HepG2 (cell line): ENCODE measurements around the gene RTN4. TPM values are rescaled to one million over a fixed set of nuclear protein-coding genes. Genes with fewer than 3 reads are reported as not detected.

Experiments used
- ATAC-seq: fragments of 200-7000 bp; cut with Tn5 transposase; 3 replicates; pipeline ENCODE4 v1.9.1; 2020; ENCODE audit warnings: mild to moderate bottlenecking, moderate library complexity
- BruUV-seq: library from RNA; stranded (reverse); fragments of 400-500 nt; replicated peaks from 2 replicates; lab custom pipeline; 2021; lab: Mats Ljungman, UMichigan
- CTCF ChIA-PET: fragments of 300-600 bp; formaldehyde crosslinking; extraction: SDS; loops from one replicate; lab custom pipeline; 2021; ENCODE audit warnings: low total read pairs, inconsistent platforms, low intra/inter-chr PET ratio; lab: Yijun Ruan, JAX
- POLR2A ChIA-PET: fragments of 350-600 bp; sonication (Branson Sonifier 250); formaldehyde crosslinking; loops from one replicate; lab custom pipeline; 2020; ENCODE audit warnings: antibody characterized with exemption, inconsistent platforms; lab: Yijun Ruan, JAX
- DNase-seq: peaks from one replicate; pipeline ENCODE4 v3.0.0-alpha.2; 2015; ENCODE audit warnings: low spot score
- FAIRE-seq: peaks from 3 replicates; lab custom pipeline; 2011; peaks lifted over from hg19 to GRCh38; lab: Jason Lieb, UNC
- H2AFZ ChIP-seq: one replicate; pipeline ENCODE4 v1.6.1; 2011; ENCODE audit warnings: low read length, inconsistent platforms
- H3K27ac ChIP-seq: fragments of 300-600 bp; 3 replicates; pipeline ENCODE4 v1.8.0; 2011; ENCODE audit warnings: mixed run types, mild to moderate bottlenecking, mixed read lengths, low read length, inconsistent platforms; ENCODE audit not compliant: insufficient read depth; ENCODE audit errors: extremely low read length
- H3K27me3 ChIP-seq, 2 experiments: fragments of 200-600 bp in 1 of 2; 2 replicates in 1 of 2; 3 replicates in 1 of 2; pipeline versions ENCODE4 v1.6.0 to v1.8.0; 2011; ENCODE audit warnings: low read length in 2 of 2, mild to moderate bottlenecking in 2 of 2, moderate library complexity in 2 of 2, inconsistent platforms in 1 of 2; ENCODE audit not compliant: insufficient read depth in 2 of 2, control insufficient read depth in 1 of 2
- H3K36me3 ChIP-seq, 2 experiments: fragments of 200-600 bp in 1 of 2; replicated peaks in 1 of 2; 2 replicates in 1 of 2; 3 replicates in 1 of 2; pipeline versions ENCODE4 v1.5.1 to v1.8.0; 2011; ENCODE audit warnings: low read length in 2 of 2, inconsistent platforms in 1 of 2; ENCODE audit not compliant: insufficient read depth in 2 of 2, control insufficient read depth in 1 of 2
- H3K4me1 ChIP-seq: 2 replicates; pipeline ENCODE4 v1.5.1; 2012; ENCODE audit warnings: low read length, inconsistent platforms; ENCODE audit not compliant: insufficient read depth
- H3K4me2 ChIP-seq: 2 replicates; pipeline ENCODE4 v1.6.0; 2011; ENCODE audit warnings: low read depth, low read length, inconsistent platforms
- H3K4me3 ChIP-seq, 3 experiments: fragments of 200-600 bp in 1 of 3; sonication (generic), shearing (Covaris generic) in 1 of 3; replicated peaks in 1 of 3; 2 replicates each; pipeline ENCODE4 v1.5.1; 2011 to 2016; ENCODE audit warnings: low read length in 3 of 3, inconsistent platforms in 2 of 3, low read depth in 2 of 3, mild to moderate bottlenecking in 2 of 3, control low read depth in 1 of 3, mixed read lengths in 1 of 3; ENCODE audit not compliant: insufficient read depth in 1 of 3
- H3K79me2 ChIP-seq: one replicate; pipeline ENCODE4 v1.6.1; 2011; ENCODE audit warnings: low read length, inconsistent platforms; ENCODE audit not compliant: insufficient read depth
- H3K9ac ChIP-seq: 2 replicates; pipeline ENCODE4 v1.6.0; 2011; ENCODE audit warnings: mild to moderate bottlenecking, low read depth, low read length, inconsistent platforms; ENCODE audit not compliant: insufficient read depth
- H3K9me3 ChIP-seq: 2 replicates; pipeline ENCODE4 v1.5.1; 2012; ENCODE audit warnings: mild to moderate bottlenecking, low read length
- H4K20me1 ChIP-seq: 2 replicates; pipeline ENCODE4 v1.6.0; 2011; ENCODE audit warnings: inconsistent platforms, mild to moderate bottlenecking, low read length, moderate library complexity; ENCODE audit not compliant: insufficient read depth
- CHCHD3 ChIP-seq: sonication (generic); formaldehyde crosslinking; IDR thresholded peaks from 2 replicates; pipeline ENCODE4 v1.8.0; 2022; ENCODE audit warnings: mild to moderate bottlenecking, missing genetic modification reagents, moderate library complexity
- GATAD2A ChIP-seq: IDR thresholded peaks from 2 replicates; pipeline ENCODE4 v1.6.1; 2016
- MLLT10 ChIP-seq: sonication (generic); formaldehyde crosslinking; IDR thresholded peaks from 2 replicates; pipeline ENCODE4 v1.4.0; 2020; ENCODE audit warnings: missing genetic modification reagents
- MTF2 ChIP-seq: sonication (generic); formaldehyde crosslinking; IDR thresholded peaks from 2 replicates; pipeline ENCODE4 v1.5.0; 2020; ENCODE audit warnings: missing genetic modification reagents, borderline replicate concordance
- NKX3-1 ChIP-seq: sonication (generic); formaldehyde crosslinking; IDR thresholded peaks from 2 replicates; pipeline ENCODE4 v1.5.0; 2020; ENCODE audit warnings: missing genetic modification reagents
- POLR2G ChIP-seq: fragments of 200-400 bp; formaldehyde crosslinking; IDR thresholded peaks from 2 replicates; pipeline ENCODE4 v1.6.1; 2018; ENCODE audit warnings: mild to moderate bottlenecking, low read depth, low read length, moderate library complexity
- REXO4 ChIP-seq: sonication (generic); formaldehyde crosslinking; IDR thresholded peaks from 2 replicates; pipeline ENCODE4 v1.8.0; 2022; ENCODE audit warnings: missing genetic modification reagents, mild to moderate bottlenecking, borderline replicate concordance
- ZNF260 ChIP-seq: sonication (generic); formaldehyde crosslinking; IDR thresholded peaks from 2 replicates; pipeline ENCODE4 v1.4.0; 2020; ENCODE audit warnings: missing genetic modification reagents, low read depth, mild to moderate bottlenecking, borderline replicate concordance
- ZNF335 ChIP-seq: sonication (generic); formaldehyde crosslinking; IDR thresholded peaks from 2 replicates; pipeline ENCODE4 v1.4.0; 2020; ENCODE audit warnings: missing genetic modification reagents
- ZNF441 ChIP-seq: sonication (generic); formaldehyde crosslinking; IDR thresholded peaks from 2 replicates; pipeline ENCODE4 v1.7.0; 2021; ENCODE audit warnings: missing genetic modification reagents, borderline replicate concordance
- ZNF552 ChIP-seq: sonication (generic); formaldehyde crosslinking; IDR thresholded peaks from 2 replicates; pipeline ENCODE4 v1.9.0; 2022; ENCODE audit warnings: missing genetic modification reagents, mild to moderate bottlenecking, borderline replicate concordance
- WGBS: methylation state at CpG from one replicate; pipeline ENCODE4 v1.1.6; 2017; ENCODE audit warnings: low lambda C conversion rate; 5-methylcytosine and 5-hydroxymethylcytosine counted together
- in situ Hi-C: cut with HindIII; loops from 2 replicates; pipeline ENCODE4 v1.10.0; 2017; ENCODE audit warnings: low pct_unique_long_range_greater_than_20kb; ENCODE audit not compliant: extremely low pct_ligation_motif_present
- intact Hi-C: fragments of 100-400 bp; cut with micrococcal nuclease; formaldehyde crosslinking; loops from one replicate; pipeline ENCODE4 v1.10.0; 2022; ENCODE audit not compliant: unreplicated experiment
- polyA plus RNA-seq, 8 experiments: library from polyadenylated mRNA; depleted of rRNA in 3 of 8; stranded (reverse) in 7 of 8; unstranded in 1 of 8; fragments of >200 nt; fragmentation: Illumina TruSeq in 4 of 8; extraction: Trizol in 4 of 8; gene quantifications; 2 replicates each; pipeline versions ENCODE4 v1.2.1 to v1.2.3, GENCODE V29; 2011 to 2016; ENCODE audit warnings: low read depth in 4 of 8, missing spikeins in 1 of 8, mixed read lengths in 1 of 8; ENCODE audit not compliant: insufficient read depth in 1 of 8
- total RNA-seq, 5 experiments: library from RNA; depleted of rRNA; stranded (reverse); fragments of >200 nt; fragmentation: Illumina TruSeq; extraction: Trizol; gene quantifications; 2 replicates each; pipeline ENCODE4 v1.2.3, GENCODE V29; 2016; ENCODE audit warnings: low read depth in 1 of 5
- TF ChIP-seq, protein P1 (sequence below): IDR thresholded peaks from 2 replicates; pipeline ENCODE4 v1.6.1; 2016; ENCODE audit warnings: missing biosample characterization, missing genetic modification reagents, low read depth
- TF ChIP-seq, protein P2 (sequence below): IDR thresholded peaks from 2 replicates; pipeline ENCODE4 v1.6.1; 2012; ENCODE audit warnings: low read depth, low read length, improper control_type of control experiment
- TF ChIP-seq, protein P3 (sequence below): sonication (generic); formaldehyde crosslinking; IDR thresholded peaks from 2 replicates; pipeline ENCODE4 v1.5.1; 2020; ENCODE audit warnings: mild to moderate bottlenecking, moderate library complexity, missing genetic modification reagents

RTN4 gene
- total and polyA plus RNA-seq, 2 of the 13 experiments (the other 11 are each of a cell fraction or from before 2014, with no cell fraction given): 98.4 to 133 TPM

DNA sequence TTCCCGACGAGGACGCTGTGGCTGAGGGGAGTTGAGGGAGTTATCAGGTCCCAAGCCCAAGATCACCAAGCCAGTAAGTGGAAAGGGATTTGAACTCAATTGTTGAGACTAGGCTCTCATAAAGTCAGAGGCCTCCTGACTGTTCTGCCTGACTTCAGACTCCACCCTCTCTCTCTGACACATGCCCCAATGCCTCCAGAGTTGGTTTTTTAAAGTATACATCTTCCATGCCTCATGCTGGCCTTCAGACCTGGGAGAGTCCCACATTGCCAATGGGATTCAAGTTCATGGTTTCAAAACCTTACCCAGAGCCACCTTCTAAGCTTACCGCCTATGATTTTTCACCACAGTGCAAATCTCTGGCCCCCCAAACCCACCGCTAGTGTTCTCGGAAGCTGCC is 100.8 kb downstream of the RTN4 start (continued):
- TF ChIP-seq, protein P1, sequence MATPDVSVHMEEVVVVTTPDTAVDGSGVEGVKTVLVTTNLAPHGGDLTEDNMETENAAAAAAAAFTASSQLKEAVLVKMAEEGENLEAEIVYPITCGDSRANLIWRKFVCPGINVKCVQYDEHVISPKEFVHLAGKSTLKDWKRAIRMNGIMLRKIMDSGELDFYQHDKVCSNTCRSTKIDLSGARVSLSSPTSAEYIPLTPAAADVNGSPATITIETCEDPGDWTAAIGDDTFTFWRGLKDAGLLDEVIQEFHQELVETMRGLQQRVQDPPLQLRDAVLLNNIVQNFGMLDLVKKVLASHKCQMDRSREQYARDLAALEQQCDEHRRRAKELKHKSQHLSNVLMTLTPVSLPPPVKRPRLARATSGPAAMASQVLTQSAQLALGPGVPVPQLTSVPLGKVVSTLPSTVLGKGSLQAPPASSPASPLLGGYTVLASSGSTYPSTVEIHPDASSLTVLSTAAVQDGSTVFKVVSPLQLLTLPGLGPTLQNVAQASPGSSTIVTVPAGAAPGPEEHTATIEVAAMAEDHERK (CRISPR knock-in tag): no peak

DNA sequence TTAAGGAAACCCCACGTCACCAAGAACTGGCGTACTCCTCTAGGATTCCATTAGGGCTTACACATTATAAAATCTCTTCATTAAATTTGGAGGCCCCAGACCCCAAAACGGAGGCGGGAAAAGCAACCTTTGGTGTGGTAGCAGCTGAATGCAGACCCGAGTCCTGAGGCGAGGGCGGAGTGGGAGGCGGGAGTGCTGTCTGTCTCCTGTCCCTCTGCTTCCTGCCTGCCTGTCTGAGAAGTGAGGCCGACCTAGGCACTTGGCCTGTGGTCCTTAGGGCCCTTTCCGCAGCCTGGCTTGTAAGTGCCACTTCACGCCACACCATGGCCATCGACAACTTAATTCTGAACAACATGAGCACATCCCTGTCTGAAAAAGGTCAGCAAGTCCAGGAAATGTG is 102.1 kb downstream of the RTN4 start:
- Histone ChIP-seq H3K4me1 (peaks cover 13% of the 10 kb centered on the region), H3K9ac (no peak overlapping the region), H4K20me1 (no peaks in the 10 kb centered on the region), H3K9me3 (no peaks in the 10 kb centered on the region), H3K4me3 (no peak overlapping the region), H3K36me3 (no peaks in the 10 kb centered on the region), H3K27me3 (no peaks in the 10 kb centered on the region), H3K27ac (no peak overlapping the region), H3K79me2 (no peaks in the 10 kb centered on the region), H2AFZ (no peak overlapping the region), H3K4me2 (no peak overlapping the region)
- WGBS: 87% methylated on average over 12 of the region's 12 CpGs
- no peak for ATAC-seq
- no TSS peak for BruUV-seq
- intact Hi-C loops: no loop called here
- no peak for DNase-seq
- ChIA-PET CTCF (no interaction called here), POLR2A (no interaction called here)
- in situ Hi-C loops: no loop called here
- no peak for FAIRE-seq
- TF ChIP-seq, protein P2, sequence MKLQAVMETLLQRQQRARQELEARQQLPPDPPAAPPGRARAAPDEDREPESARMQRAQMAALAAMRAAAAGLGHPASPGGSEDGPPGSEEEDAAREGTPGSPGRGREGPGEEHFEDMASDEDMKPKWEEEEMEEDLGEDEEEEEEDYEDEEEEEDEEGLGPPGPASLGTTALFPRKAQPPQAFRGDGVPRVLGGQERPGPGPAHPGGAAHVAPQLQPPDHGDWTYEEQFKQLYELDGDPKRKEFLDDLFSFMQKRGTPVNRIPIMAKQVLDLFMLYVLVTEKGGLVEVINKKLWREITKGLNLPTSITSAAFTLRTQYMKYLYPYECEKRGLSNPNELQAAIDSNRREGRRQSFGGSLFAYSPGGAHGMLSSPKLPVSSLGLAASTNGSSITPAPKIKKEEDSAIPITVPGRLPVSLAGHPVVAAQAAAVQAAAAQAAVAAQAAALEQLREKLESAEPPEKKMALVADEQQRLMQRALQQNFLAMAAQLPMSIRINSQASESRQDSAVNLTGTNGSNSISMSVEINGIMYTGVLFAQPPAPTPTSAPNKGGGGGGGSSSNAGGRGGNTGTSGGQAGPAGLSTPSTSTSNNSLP: no peak
- TF ChIP-seq, protein P3, sequence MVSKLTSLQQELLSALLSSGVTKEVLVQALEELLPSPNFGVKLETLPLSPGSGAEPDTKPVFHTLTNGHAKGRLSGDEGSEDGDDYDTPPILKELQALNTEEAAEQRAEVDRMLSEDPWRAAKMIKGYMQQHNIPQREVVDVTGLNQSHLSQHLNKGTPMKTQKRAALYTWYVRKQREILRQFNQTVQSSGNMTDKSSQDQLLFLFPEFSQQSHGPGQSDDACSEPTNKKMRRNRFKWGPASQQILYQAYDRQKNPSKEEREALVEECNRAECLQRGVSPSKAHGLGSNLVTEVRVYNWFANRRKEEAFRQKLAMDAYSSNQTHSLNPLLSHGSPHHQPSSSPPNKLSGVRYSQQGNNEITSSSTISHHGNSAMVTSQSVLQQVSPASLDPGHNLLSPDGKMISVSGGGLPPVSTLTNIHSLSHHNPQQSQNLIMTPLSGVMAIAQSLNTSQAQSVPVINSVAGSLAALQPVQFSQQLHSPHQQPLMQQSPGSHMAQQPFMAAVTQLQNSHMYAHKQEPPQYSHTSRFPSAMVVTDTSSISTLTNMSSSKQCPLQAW (CRISPR knock-in tag): no peak
- TF ChIP-seq ZNF552 (no peak), CHCHD3 (CRISPR knock-in tag) (no peak), MTF2 (CRISPR knock-in tag) (no peak), ZNF260 (CRISPR knock-in tag) (no peak), MLLT10 (CRISPR knock-in tag) (no peak), ZNF441 (CRISPR knock-in tag) (no peak), GATAD2A (CRISPR knock-in tag) (no peak), NKX3-1 (CRISPR knock-in tag) (no peak), POLR2G (no peak), ZNF335 (CRISPR knock-in tag) (no peak), REXO4 (CRISPR knock-in tag) (no peak)
